DND-41 (cell line): Measurements from ENCODE around the gene CYP2A13.
"Not testable (repeated sequence)": the region's sequence is repeated elsewhere in the genome, so short reads cannot be mapped to it uniquely, and the experiment has no call there.

Experiments used
- ATAC-seq: fragments of 200-7000 bp; cut with Tn5 transposase; 3 replicates; pipeline ENCODE4 v1.9.1; 2021; ENCODE audit warnings: low read depth; ENCODE audit not compliant: insufficient read depth
- DNase-seq: peaks from one replicate; pipeline ENCODE4 v3.0.0-alpha.2; 2020
- H2AFZ ChIP-seq: 2 replicates; pipeline ENCODE4 v1.6.0; 2012; ENCODE audit warnings: low read depth, low read length
- H3K27ac ChIP-seq: 2 replicates; pipeline ENCODE4 v1.5.1; 2012; ENCODE audit warnings: low read length, inconsistent platforms
- H3K27me3 ChIP-seq: fragments of 200-600 bp; sonication (generic); 2 replicates; pipeline ENCODE4 v1.6.0; 2012; ENCODE audit warnings: low read length, mild to moderate bottlenecking, inconsistent platforms; ENCODE audit not compliant: insufficient read depth, poor library complexity
- H3K36me3 ChIP-seq: 2 replicates; pipeline ENCODE4 v1.5.1; 2012; ENCODE audit warnings: low read length, inconsistent platforms; ENCODE audit not compliant: insufficient read depth
- H3K4me1 ChIP-seq: 2 replicates; pipeline ENCODE4 v1.5.1; 2012; ENCODE audit warnings: mild to moderate bottlenecking, low read length; ENCODE audit not compliant: insufficient read depth
- H3K4me2 ChIP-seq: 2 replicates; pipeline ENCODE4 v1.6.0; 2012; ENCODE audit warnings: mild to moderate bottlenecking, moderate library complexity, low read length, inconsistent platforms; ENCODE audit not compliant: insufficient read depth
- H3K4me3 ChIP-seq, 2 experiments: fragments of 200-600 bp in 1 of 2; shearing (Covaris generic) in 1 of 2; 2 replicates each; pipeline ENCODE4 v1.5.1; 2012 to 2016; ENCODE audit warnings: inconsistent platforms in 2 of 2, low read length in 2 of 2, mild to moderate bottlenecking in 2 of 2, low read depth in 1 of 2, moderate library complexity in 1 of 2
- H3K79me2 ChIP-seq: 2 replicates; pipeline ENCODE4 v1.6.0; 2012; ENCODE audit warnings: low read length, inconsistent platforms; ENCODE audit not compliant: insufficient read depth
- H3K9ac ChIP-seq: 2 replicates; pipeline ENCODE4 v1.6.0; 2012; ENCODE audit warnings: low read depth, mild to moderate bottlenecking, inconsistent platforms, low read length, moderate library complexity
- H3K9me3 ChIP-seq: 2 replicates; pipeline ENCODE4 v1.5.1; 2012; ENCODE audit warnings: low read length, moderate library complexity, mild to moderate bottlenecking, inconsistent platforms; ENCODE audit not compliant: insufficient read depth, severe bottlenecking
- H4K20me1 ChIP-seq: 2 replicates; pipeline ENCODE4 v1.6.0; 2012; ENCODE audit warnings: low read length; ENCODE audit not compliant: insufficient read depth
- EZH2 ChIP-seq: IDR thresholded peaks from 3 replicates; pipeline ENCODE4 v1.6.1; 2012; ENCODE audit warnings: borderline replicate concordance, low read depth, mild to moderate bottlenecking, moderate library complexity, low read length, inconsistent platforms; ENCODE audit not compliant: severe bottlenecking
- TF ChIP-seq, protein P1 (sequence below): IDR thresholded peaks from 2 replicates; pipeline ENCODE4 v1.5.1; 2012; ENCODE audit warnings: borderline replicate concordance, low read length, moderate library complexity, mild to moderate bottlenecking; ENCODE audit not compliant: poor library complexity, severe bottlenecking; ENCODE audit errors: extremely low read depth

Gene CYP2A13

GRCh38 chr19:41098762-41099161 is 10.5 kb downstream of the CYP2A13 start:
- no peaks in the 10 kb centered on the region for H3K36me3 ChIP-seq
- H3K27ac ChIP-seq: no peak overlapping the region
- no peak overlapping the region for H3K4me2 ChIP-seq
- no peaks in the 10 kb centered on the region for H3K79me2 ChIP-seq
- no peak overlapping the region for H3K4me3 ChIP-seq
- no peak overlapping the region for H2AFZ ChIP-seq
- no peak overlapping the region for H3K9ac ChIP-seq
- no peak for TF ChIP-seq EZH2
- TF ChIP-seq, protein P1, sequence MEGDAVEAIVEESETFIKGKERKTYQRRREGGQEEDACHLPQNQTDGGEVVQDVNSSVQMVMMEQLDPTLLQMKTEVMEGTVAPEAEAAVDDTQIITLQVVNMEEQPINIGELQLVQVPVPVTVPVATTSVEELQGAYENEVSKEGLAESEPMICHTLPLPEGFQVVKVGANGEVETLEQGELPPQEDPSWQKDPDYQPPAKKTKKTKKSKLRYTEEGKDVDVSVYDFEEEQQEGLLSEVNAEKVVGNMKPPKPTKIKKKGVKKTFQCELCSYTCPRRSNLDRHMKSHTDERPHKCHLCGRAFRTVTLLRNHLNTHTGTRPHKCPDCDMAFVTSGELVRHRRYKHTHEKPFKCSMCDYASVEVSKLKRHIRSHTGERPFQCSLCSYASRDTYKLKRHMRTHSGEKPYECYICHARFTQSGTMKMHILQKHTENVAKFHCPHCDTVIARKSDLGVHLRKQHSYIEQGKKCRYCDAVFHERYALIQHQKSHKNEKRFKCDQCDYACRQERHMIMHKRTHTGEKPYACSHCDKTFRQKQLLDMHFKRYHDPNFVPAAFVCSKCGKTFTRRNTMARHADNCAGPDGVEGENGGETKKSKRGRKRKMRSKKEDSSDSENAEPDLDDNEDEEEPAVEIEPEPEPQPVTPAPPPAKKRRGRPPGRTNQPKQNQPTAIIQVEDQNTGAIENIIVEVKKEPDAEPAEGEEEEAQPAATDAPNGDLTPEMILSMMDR: no peak
- H3K9me3 ChIP-seq: no peaks in the 10 kb centered on the region
- no peak for ATAC-seq
- no peaks in the 10 kb centered on the region for H3K27me3 ChIP-seq
- DNase-seq: no peak
- H3K4me1 ChIP-seq: no peaks in the 10 kb centered on the region
- H4K20me1 ChIP-seq: no peaks in the 10 kb centered on the region

GRCh38 chr19:41102210-41102609 is 14.0 kb downstream of the CYP2A13 start:
- H3K9ac ChIP-seq, H3K4me1 ChIP-seq, H3K36me3 ChIP-seq, H3K79me2 ChIP-seq, H2AFZ ChIP-seq, H3K4me3 ChIP-seq, H3K4me2 ChIP-seq, ATAC-seq, H3K9me3 ChIP-seq, DNase-seq, H3K27ac ChIP-seq, H3K27me3 ChIP-seq, H4K20me1 ChIP-seq: not testable (repeated sequence)

DNA sequence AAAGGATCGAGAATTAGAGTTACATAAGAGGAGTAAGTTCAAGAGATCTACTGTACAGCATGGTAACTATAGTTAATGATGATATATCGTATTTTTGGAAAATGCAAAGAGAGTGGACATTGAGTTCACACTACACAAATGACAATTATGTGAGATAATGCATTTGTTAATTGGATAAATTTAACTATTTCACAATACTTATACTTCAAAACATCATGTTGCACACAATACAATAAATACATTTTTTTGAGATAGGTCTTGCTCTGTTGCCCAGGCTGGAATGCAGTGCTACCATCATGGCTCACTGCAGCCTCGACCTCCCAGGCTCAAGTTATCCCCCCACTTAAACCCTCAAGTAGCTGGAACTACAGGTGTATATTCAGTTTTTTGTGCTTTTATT is 17.9 kb downstream of the CYP2A13 start:
- Histone ChIP-seq H3K4me2 (no peak overlapping the region), H3K27me3 (no peaks in the 10 kb centered on the region), H3K79me2 (no peaks in the 10 kb centered on the region), H3K4me3 (no peak overlapping the region), H3K9me3 (no peaks in the 10 kb centered on the region), H3K36me3 (no peaks in the 10 kb centered on the region), H2AFZ (no peak overlapping the region), H3K4me1 (no peaks in the 10 kb centered on the region), H4K20me1 (no peaks in the 10 kb centered on the region), H3K9ac (no peak overlapping the region), H3K27ac (no peak overlapping the region)
- TF ChIP-seq EZH2: no peak
- TF ChIP-seq, protein P1: no peak
- ATAC-seq: no peak
- DNase-seq: no peak

DNA sequence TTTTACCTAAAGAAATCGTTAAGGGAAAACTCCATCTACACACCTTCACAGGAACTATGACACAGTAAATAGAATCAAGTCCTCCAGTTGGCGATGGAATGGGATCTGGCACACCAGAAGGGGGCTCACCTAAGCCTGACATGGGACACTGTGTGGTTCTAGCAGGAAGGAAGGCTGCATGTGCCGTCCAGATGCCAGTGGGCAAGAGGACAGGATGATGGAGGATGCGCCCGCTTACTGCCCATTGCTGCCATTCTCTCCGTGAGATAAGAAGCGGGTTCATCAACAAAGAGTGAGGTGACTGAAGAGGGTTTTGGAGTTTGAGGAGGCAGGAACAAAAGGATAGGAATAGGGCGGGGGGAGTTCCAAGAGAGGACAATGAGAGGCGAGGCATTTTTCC is 23.0 kb downstream of the CYP2A13 start:
- no peaks in the 10 kb centered on the region for H3K4me1 ChIP-seq
- no peak overlapping the region for H3K27ac ChIP-seq
- no peaks in the 10 kb centered on the region for H3K79me2 ChIP-seq
- no peak overlapping the region for H2AFZ ChIP-seq
- H3K36me3 ChIP-seq: no peaks in the 10 kb centered on the region
- H3K9ac ChIP-seq: no peak overlapping the region
- H3K4me3 ChIP-seq: no peak overlapping the region
- H3K9me3 ChIP-seq: no peaks in the 10 kb centered on the region
- ATAC-seq: no peak
- DNase-seq: no peak
- no peak overlapping the region for H3K4me2 ChIP-seq
- no peak for TF ChIP-seq EZH2
- TF ChIP-seq, protein P1: no peak
- H3K27me3 ChIP-seq: no peaks in the 10 kb centered on the region
- no peaks in the 10 kb centered on the region for H4K20me1 ChIP-seq
